Measurements from ENCODE around the gene CDC42.
A peak's percentile ranks its signal among the peaks of the same experiment; 100 is the strongest.
"Not testable (repeated sequence)": the region's sequence is repeated elsewhere in the genome, so short reads cannot be mapped to it uniquely, and the experiment has no call there.

CDC42 gene

DNA sequence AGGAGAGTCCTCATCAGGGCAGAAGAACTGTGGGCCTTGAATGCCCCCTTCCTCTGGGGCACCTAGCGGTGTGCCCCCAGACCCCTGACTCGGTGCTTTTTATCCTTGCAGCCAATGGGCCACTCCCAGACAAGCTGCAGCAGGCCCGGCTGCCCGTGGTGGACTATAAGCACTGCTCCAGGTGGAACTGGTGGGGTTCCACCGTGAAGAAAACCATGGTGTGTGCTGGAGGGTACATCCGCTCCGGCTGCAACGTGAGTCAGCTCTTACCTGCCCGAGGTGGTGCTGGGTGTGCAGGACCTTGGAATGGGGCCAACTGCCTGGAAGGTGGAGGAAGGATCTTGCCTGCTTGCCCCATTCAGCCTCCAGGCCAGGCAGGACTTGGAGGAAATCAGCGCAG lies 45.2 kb upstream of the CDC42 start:
- H3K9me3 ChIP-seq (ENCODE audit: insufficient read depth, low read depth, low read length); H4K20me1 ChIP-seq (ENCODE audit: insufficient read depth, low read length, poor library complexity, severe bottlenecking); H3K9me2 ChIP-seq (replicated peaks; ENCODE audit: low read depth, low read length); H3K27me3 ChIP-seq (ENCODE audit: insufficient read depth, low read length, poor library complexity, severe bottlenecking); H3F3A ChIP-seq (ENCODE audit: low read depth); H3K79me2 ChIP-seq (ENCODE audit: insufficient read depth, low read length); H3K4me1 ChIP-seq (ENCODE audit: insufficient read depth, low read length, poor library complexity, severe bottlenecking); H3K4me3 ChIP-seq (ENCODE audit: low read length, poor library complexity, severe bottlenecking); H3K4me2 ChIP-seq (ENCODE audit: low read depth, low read length, poor library complexity, severe bottlenecking); H3K36me3 ChIP-seq (ENCODE audit: insufficient read depth, low read length); H3K9ac ChIP-seq (ENCODE audit: low read depth, low read length, poor library complexity, severe bottlenecking); H2AFZ ChIP-seq (ENCODE audit: low read length): not testable (repeated sequence)

DNA sequence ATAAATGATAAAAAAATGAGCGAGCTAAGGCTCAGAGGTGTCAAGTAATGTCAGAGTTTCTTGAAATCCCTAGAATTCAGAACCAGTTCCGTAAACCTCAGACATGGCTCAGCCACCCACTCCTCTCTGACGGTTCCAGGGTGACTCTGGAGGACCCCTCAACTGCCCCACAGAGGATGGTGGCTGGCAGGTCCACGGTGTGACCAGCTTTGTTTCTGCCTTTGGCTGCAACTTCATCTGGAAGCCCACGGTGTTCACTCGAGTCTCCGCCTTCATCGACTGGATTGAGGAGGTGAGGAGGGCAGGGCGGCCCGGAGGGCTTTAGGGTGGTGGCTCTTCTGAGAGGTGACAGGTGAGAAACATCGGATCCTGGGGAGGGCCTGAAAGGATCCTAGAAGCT lies 42.9 kb upstream of the CDC42 start:
- not testable (repeated sequence) for H3K4me3 ChIP-seq (ENCODE audit: low read length, poor library complexity, severe bottlenecking); H3K9me3 ChIP-seq (ENCODE audit: insufficient read depth, low read depth, low read length); H3K9ac ChIP-seq (ENCODE audit: low read depth, low read length, poor library complexity, severe bottlenecking)

DNA sequence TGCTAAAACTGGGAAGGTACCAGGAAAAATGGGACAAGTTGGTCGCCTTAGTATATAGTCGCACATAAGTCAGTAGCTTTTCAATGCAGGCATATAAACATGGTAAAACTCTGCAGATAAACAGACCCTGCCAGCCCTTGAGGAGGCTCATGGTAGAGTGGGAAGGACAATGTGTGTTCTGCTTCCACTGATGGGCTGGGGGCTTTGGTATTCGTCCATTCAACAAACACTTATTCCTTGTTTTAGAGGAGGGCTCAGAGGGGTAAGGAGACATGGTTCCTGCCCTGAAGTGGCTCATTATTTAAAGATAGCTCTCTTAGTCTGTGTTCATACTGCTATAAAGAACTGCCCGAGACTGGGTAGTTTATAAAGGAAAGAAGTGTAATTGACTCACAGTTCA lies 39.8 kb upstream of the CDC42 start:
- not testable (repeated sequence) for H3K9ac ChIP-seq (ENCODE audit: low read depth, low read length, poor library complexity, severe bottlenecking); H3K4me1 ChIP-seq (ENCODE audit: insufficient read depth, low read length, poor library complexity, severe bottlenecking); H2AFZ ChIP-seq (ENCODE audit: low read length); H3K9me3 ChIP-seq (ENCODE audit: insufficient read depth, low read depth, low read length); H3K4me3 ChIP-seq (ENCODE audit: low read length, poor library complexity, severe bottlenecking); H3K36me3 ChIP-seq (ENCODE audit: insufficient read depth, low read length); H3K27me3 ChIP-seq (ENCODE audit: insufficient read depth, low read length, poor library complexity, severe bottlenecking); H3K4me2 ChIP-seq (ENCODE audit: low read depth, low read length, poor library complexity, severe bottlenecking); H3K79me2 ChIP-seq (ENCODE audit: insufficient read depth, low read length); H3F3A ChIP-seq (ENCODE audit: low read depth); H4K20me1 ChIP-seq (ENCODE audit: insufficient read depth, low read length, poor library complexity, severe bottlenecking); H3K9me2 ChIP-seq (replicated peaks; ENCODE audit: low read depth, low read length)

More for the DNA sequence above, 42.9 kb upstream of the CDC42 start:
- not testable (repeated sequence) for H3F3A ChIP-seq (ENCODE audit: low read depth); H3K4me1 ChIP-seq (ENCODE audit: insufficient read depth, low read length, poor library complexity, severe bottlenecking); H3K9me2 ChIP-seq (replicated peaks; ENCODE audit: low read depth, low read length); H3K79me2 ChIP-seq (ENCODE audit: insufficient read depth, low read length); H3K4me2 ChIP-seq (ENCODE audit: low read depth, low read length, poor library complexity, severe bottlenecking); H3K36me3 ChIP-seq (ENCODE audit: insufficient read depth, low read length); H3K27me3 ChIP-seq (ENCODE audit: insufficient read depth, low read length, poor library complexity, severe bottlenecking); H4K20me1 ChIP-seq (ENCODE audit: insufficient read depth, low read length, poor library complexity, severe bottlenecking); H2AFZ ChIP-seq (ENCODE audit: low read length)

DNA sequence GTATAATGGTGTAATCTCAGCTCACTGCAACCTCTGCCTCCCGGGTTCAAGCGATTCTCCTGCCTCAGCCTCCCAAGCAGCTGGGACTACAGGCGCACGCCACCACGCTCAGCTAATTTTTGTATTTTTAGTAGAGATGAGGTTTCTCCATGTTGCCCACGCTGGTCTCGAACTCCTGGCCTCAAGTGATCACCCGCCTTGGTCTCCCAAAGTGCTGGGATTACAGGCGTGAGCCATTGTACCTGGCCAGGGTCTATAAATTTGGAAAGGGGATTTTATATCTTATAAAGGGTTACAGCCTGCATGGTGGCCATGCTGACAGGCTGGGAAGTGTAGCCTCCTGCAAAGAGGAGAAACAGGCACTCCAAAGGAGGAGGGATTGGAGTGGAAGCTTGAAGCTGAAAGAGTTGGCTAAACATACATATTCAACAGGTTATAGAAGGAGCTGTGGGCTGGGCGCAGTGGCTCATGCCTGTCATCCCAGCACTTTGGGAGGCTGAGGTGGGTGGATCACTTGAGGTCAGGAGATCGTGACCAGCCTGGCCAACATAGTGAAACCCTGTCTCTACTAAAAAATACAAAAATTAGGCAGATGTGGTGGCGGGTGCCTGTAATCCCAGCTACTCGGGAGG lies 37.8 kb upstream of the CDC42 start:
- H3K9me2 ChIP-seq (replicated peaks; ENCODE audit: low read depth, low read length); H3K4me2 ChIP-seq (ENCODE audit: low read depth, low read length, poor library complexity, severe bottlenecking); H3K36me3 ChIP-seq (ENCODE audit: insufficient read depth, low read length); H3K9me3 ChIP-seq (ENCODE audit: insufficient read depth, low read depth, low read length); H3K79me2 ChIP-seq (ENCODE audit: insufficient read depth, low read length); H3K4me3 ChIP-seq (ENCODE audit: low read length, poor library complexity, severe bottlenecking); H3K27me3 ChIP-seq (ENCODE audit: insufficient read depth, low read length, poor library complexity, severe bottlenecking); H3K9ac ChIP-seq (ENCODE audit: low read depth, low read length, poor library complexity, severe bottlenecking); H3F3A ChIP-seq (ENCODE audit: low read depth); H2AFZ ChIP-seq (ENCODE audit: low read length); H4K20me1 ChIP-seq (ENCODE audit: insufficient read depth, low read length, poor library complexity, severe bottlenecking): not testable (repeated sequence)
- H3K4me1 ChIP-seq (ENCODE audit: insufficient read depth, low read length, poor library complexity, severe bottlenecking), result peaks cover 14% of the 10 kb centered on the region

DNA sequence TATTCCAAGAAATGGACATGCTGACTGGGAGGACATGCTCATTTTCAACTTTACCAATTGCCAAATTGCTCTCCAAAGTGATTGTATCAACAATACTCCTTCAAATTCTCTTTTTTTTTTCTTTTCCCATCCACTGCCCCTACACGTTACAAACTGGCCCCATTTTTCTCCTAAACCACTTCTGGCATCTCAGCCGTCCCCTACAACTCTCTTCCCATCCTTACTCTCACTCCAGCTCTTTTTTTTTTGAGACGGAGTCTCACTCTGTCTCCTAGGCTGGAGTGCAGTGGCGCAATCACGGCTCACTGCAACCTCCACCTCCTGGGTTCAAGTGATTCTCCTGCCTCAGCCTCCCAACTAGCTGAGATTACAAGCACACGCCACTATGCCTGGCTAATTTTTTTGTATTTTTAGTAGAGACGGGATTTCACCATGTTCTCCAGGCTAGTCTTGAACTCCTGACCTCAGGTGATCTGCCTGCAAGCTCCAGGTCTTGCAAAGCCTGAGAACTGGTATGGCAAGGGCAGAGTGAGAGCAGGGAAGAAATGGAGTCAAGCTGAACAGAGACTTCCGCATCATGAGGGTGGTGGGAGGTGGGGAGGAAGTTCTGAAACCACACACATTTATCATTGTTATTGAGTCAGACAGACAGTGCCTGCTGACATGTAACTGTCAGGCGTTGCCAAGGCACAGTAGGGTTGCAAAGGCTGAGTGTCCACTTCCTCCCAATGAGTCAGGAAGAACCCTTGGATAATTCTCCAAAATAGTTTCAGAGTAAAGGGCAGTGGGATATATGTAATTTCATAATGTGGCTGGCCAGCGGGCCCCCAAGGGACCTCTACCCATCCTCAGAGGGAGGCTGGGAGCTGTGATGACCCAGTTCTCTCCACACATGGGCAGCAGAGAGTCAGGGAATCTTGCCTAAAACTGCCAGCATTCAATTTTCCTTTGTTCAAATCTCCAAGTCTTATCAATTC lies 33.6 kb upstream of the CDC42 start:
- TF ChIP-seq, protein P1, sequence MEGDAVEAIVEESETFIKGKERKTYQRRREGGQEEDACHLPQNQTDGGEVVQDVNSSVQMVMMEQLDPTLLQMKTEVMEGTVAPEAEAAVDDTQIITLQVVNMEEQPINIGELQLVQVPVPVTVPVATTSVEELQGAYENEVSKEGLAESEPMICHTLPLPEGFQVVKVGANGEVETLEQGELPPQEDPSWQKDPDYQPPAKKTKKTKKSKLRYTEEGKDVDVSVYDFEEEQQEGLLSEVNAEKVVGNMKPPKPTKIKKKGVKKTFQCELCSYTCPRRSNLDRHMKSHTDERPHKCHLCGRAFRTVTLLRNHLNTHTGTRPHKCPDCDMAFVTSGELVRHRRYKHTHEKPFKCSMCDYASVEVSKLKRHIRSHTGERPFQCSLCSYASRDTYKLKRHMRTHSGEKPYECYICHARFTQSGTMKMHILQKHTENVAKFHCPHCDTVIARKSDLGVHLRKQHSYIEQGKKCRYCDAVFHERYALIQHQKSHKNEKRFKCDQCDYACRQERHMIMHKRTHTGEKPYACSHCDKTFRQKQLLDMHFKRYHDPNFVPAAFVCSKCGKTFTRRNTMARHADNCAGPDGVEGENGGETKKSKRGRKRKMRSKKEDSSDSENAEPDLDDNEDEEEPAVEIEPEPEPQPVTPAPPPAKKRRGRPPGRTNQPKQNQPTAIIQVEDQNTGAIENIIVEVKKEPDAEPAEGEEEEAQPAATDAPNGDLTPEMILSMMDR (conservative IDR thresholded peaks at IDR 0.05; ENCODE audit: low read length), result peak; percentile 65
- no peak for TF ChIP-seq EZH2phosphoT487 (IDR thresholded peaks at IDR 0.05; ENCODE audit: borderline replicate concordance)
- H3K79me2 ChIP-seq (ENCODE audit: insufficient read depth, low read length), result no peaks in the 10 kb centered on the region
- H3F3A ChIP-seq (ENCODE audit: low read depth), result no peaks in the 10 kb centered on the region
- H3K4me3 ChIP-seq (ENCODE audit: low read length, poor library complexity, severe bottlenecking), result peak overlapping the region; percentile 63
- no peaks in the 10 kb centered on the region for H3K27me3 ChIP-seq (ENCODE audit: insufficient read depth, low read length, poor library complexity, severe bottlenecking)
- no peaks in the 10 kb centered on the region for H3K9me3 ChIP-seq (ENCODE audit: insufficient read depth, low read depth, low read length)
- no peaks in the 10 kb centered on the region for H3K36me3 ChIP-seq (ENCODE audit: insufficient read depth, low read length)
- H2AFZ ChIP-seq (ENCODE audit: low read length), result peak overlapping the region; percentile 22; the same call in 1 of the 2 replicates
- no peaks in the 10 kb centered on the region for H3K9me2 ChIP-seq (replicated peaks; ENCODE audit: low read depth, low read length)
- no peaks in the 10 kb centered on the region for H4K20me1 ChIP-seq (ENCODE audit: insufficient read depth, low read length, poor library complexity, severe bottlenecking)
- peaks cover 20% of the 10 kb centered on the region for H3K4me1 ChIP-seq (ENCODE audit: insufficient read depth, low read length, poor library complexity, severe bottlenecking)
- peak overlapping the region; percentile 72 for H3K4me2 ChIP-seq (ENCODE audit: low read depth, low read length, poor library complexity, severe bottlenecking)
- H3K9ac ChIP-seq (ENCODE audit: low read depth, low read length, poor library complexity, severe bottlenecking), result peak overlapping the region; percentile 71
